ENCODE results near the gene CSK.

The CSK gene

GRCh38 chr15:74775132-74775562 is 6.7 kb upstream of the CSK start:
- H3K36me3 ChIP-seq (ENCODE audit: control insufficient read depth, insufficient read depth, low read length), result no peaks in the 10 kb centered on the region
- H3K9me3 ChIP-seq (ENCODE audit: control insufficient read depth, insufficient read depth, low read length), result no peaks in the 10 kb centered on the region
- H3K27me3 ChIP-seq (ENCODE audit: control insufficient read depth, insufficient read depth, low read length), result peaks cover 25% of the 10 kb centered on the region
- H3K4me1 ChIP-seq (ENCODE audit: control insufficient read depth, insufficient read depth, low read length), result peaks cover 12% of the 10 kb centered on the region
- no peak overlapping the region for H3K9ac ChIP-seq (ENCODE audit: low read depth, low read length)
- no peak overlapping the region for H3K4me3 ChIP-seq (ENCODE audit: low read depth, low read length)

DNA sequence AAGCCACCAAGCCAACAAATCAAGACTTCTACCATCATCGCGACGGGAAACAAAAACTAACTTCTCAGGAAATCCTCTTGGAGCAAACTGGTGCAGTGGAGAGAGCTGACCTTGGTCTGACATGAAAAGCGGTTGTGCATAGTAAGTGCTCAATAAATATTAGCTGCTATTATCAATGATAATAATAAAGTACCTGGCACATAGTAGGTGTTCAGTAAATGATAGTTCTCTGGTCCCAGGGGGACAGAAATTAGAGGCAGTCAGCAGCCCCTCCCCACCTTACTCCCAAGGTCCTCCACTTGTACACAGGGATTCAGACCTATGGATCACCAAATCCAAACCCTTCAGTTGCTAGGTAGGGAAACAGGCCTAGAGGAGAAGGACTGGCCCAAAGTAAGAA is 6.0 kb upstream of the CSK start:
- no peaks in the 10 kb centered on the region for H3K36me3 ChIP-seq (ENCODE audit: control insufficient read depth, insufficient read depth, low read length)
- peaks cover 12% of the 10 kb centered on the region for H3K4me1 ChIP-seq (ENCODE audit: control insufficient read depth, insufficient read depth, low read length)
- no peak overlapping the region for H3K9ac ChIP-seq (ENCODE audit: low read depth, low read length)
- no peaks in the 10 kb centered on the region for H3K9me3 ChIP-seq (ENCODE audit: control insufficient read depth, insufficient read depth, low read length)
- no peak overlapping the region for H3K4me3 ChIP-seq (ENCODE audit: low read depth, low read length)
- peaks cover 30% of the 10 kb centered on the region for H3K27me3 ChIP-seq (ENCODE audit: control insufficient read depth, insufficient read depth, low read length)

- Histone ChIP-seq H3K27me3 (ENCODE audit: control insufficient read depth, insufficient read depth, low read length) (peaks cover 33% of the 10 kb centered on the region), H3K4me1 (ENCODE audit: control insufficient read depth, insufficient read depth, low read length) (peaks cover 10% of the 10 kb centered on the region), H3K4me3 (ENCODE audit: low read depth, low read length) (no peak overlapping the region), H3K9ac (ENCODE audit: low read depth, low read length) (no peak overlapping the region), H3K9me3 (ENCODE audit: control insufficient read depth, insufficient read depth, low read length) (no peaks in the 10 kb centered on the region), H3K36me3 (ENCODE audit: control insufficient read depth, insufficient read depth, low read length) (no peaks in the 10 kb centered on the region)
Observed at GRCh38 chr15:74776821-74777768, 4.8 kb upstream of the CSK start.

- peaks cover 10% of the 10 kb centered on the region for H3K4me1 ChIP-seq (ENCODE audit: control insufficient read depth, insufficient read depth, low read length)
- peaks cover 36% of the 10 kb centered on the region for H3K27me3 ChIP-seq (ENCODE audit: control insufficient read depth, insufficient read depth, low read length)
- H3K36me3 ChIP-seq (ENCODE audit: control insufficient read depth, insufficient read depth, low read length), result no peaks in the 10 kb centered on the region
- H3K9ac ChIP-seq (ENCODE audit: low read depth, low read length), result no peak overlapping the region
- H3K9me3 ChIP-seq (ENCODE audit: control insufficient read depth, insufficient read depth, low read length), result no peaks in the 10 kb centered on the region
- no peak overlapping the region for H3K4me3 ChIP-seq (ENCODE audit: low read depth, low read length)
Observed at GRCh38 chr15:74777769-74778598, 3.9 kb upstream of the CSK start.

GRCh38 chr15:74778599-74778970 is 3.3 kb upstream of the CSK start:
- Histone ChIP-seq H3K36me3 (ENCODE audit: control insufficient read depth, insufficient read depth, low read length) (no peaks in the 10 kb centered on the region), H3K4me1 (ENCODE audit: control insufficient read depth, insufficient read depth, low read length) (peaks cover 4% of the 10 kb centered on the region), H3K27me3 (ENCODE audit: control insufficient read depth, insufficient read depth, low read length) (peaks cover 41% of the 10 kb centered on the region), H3K9me3 (ENCODE audit: control insufficient read depth, insufficient read depth, low read length) (no peaks in the 10 kb centered on the region), H3K9ac (ENCODE audit: low read depth, low read length) (no peak overlapping the region), H3K4me3 (ENCODE audit: low read depth, low read length) (no peak overlapping the region)

DNA sequence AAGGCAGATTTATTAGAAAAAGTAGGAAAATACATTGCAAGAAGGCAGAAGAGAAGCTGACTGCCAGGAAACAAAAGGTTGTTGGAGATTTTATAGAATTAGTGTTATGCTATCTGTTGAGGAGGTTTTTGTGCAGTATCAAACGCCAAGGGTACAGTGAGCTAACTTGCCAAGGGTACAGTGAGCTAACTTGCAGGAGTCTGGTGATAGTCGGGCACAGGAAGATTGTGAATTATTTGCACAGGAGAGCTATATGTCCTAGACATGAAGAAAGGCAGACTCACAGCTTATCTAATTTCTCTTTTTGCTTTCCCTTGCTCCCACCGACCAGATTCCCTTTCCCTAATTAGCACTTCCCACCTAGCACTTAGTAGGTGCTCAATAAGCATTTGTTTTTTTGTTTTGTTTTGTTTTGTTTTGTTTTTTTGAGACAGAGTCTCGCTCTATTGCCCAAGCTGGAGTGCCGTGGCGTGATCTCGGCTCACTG is 2.7 kb upstream of the CSK start:
- H3K36me3 ChIP-seq (ENCODE audit: control insufficient read depth, insufficient read depth, low read length), result no peaks in the 10 kb centered on the region
- H3K9me3 ChIP-seq (ENCODE audit: control insufficient read depth, insufficient read depth, low read length), result no peaks in the 10 kb centered on the region
- no peak overlapping the region for H3K4me3 ChIP-seq (ENCODE audit: low read depth, low read length)
- H3K27me3 ChIP-seq (ENCODE audit: control insufficient read depth, insufficient read depth, low read length), result peaks cover 42% of the 10 kb centered on the region
- H3K4me1 ChIP-seq (ENCODE audit: control insufficient read depth, insufficient read depth, low read length), result peaks cover 2% of the 10 kb centered on the region
- H3K9ac ChIP-seq (ENCODE audit: low read depth, low read length), result no peak overlapping the region

DNA sequence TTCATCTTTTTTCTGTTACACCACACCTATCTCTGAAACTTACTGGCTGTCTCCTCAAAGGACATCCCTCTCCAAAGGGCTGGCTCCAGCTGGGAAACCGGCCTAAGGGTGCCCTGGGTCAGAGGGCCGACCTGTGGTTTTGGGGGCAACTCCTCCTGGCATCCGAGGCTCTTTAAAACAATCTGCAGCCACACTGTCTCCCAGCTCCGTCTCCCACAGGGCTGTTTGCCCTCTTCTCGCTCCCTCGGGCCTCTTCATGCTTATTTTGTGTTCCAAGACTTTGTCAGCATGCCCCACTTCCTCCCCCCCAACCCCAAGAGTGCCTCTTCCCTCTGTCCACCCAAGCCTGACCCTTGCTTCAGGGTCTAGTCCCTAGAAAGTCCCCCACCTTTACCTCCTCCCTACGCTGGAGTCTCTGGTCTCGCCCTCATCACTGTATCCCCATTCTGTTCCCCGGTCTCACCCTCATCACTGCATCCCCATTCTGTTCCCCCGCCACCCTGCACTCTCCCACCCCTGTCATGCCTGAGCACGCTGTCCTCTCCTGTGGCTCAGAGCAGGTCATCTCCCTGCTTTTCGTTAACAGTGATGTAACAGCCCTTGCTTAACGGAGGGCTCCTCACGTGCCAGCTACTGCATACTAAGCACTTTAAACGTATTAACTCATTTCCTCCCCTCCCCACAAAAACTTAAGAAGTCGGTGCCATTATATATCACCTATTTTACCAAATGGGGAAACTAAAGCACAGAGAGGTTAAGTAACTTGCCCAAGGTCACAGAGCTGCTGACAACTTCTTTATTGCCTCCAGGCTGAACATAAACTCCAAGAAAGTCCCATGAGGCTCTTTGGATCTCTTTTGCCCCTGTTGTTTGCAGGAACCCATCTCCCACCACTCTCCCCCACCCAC is 1.1 kb upstream of the CSK start:
- Histone ChIP-seq H3K9me3 (ENCODE audit: control insufficient read depth, insufficient read depth, low read length) (no peaks in the 10 kb centered on the region), H3K4me1 (ENCODE audit: control insufficient read depth, insufficient read depth, low read length) (peaks cover 2% of the 10 kb centered on the region), H3K36me3 (ENCODE audit: control insufficient read depth, insufficient read depth, low read length) (no peaks in the 10 kb centered on the region), H3K27me3 (ENCODE audit: control insufficient read depth, insufficient read depth, low read length) (peaks cover 38% of the 10 kb centered on the region), H3K9ac (ENCODE audit: low read depth, low read length) (peak overlapping the region; percentile 5), H3K4me3 (ENCODE audit: low read depth, low read length) (peak overlapping the region; percentile 66)

DNA sequence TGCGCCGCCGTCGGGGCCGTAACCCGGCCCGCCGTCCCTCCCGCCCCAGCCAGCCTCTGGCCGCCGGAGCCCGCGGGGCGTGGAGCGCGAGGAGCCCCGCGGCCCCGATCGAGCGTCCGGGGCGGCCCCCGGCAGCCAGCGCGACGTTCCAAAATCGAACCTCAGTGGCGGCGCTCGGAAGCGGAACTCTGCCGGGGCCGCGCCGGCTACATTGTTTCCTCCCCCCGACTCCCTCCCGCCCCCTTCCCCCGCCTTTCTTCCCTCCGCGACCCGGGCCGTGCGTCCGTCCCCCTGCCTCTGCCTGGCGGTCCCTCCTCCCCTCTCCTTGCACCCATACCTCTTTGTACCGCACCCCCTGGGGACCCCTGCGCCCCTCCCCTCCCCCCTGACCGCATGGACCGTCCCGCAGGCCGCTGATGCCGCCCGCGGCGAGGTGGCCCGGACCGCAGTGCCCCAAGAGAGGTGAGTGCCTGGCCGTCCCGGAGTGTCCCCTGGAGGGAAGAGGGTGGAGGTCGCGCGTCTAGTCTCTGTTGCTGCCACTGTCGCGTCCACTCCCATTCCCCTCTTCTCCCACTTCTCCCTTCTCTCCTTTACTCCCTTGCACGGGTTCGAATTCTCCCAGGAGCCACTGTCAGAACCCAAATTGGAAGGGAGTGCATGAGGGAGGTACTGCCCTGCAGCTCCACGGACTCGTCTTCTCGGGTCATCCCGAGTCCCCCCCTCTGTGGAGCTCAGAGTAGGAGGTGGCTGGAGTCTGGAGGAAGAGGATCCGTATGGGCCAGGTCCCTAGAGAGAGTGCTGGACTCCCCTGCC is 585 bp downstream of the CSK start:
- peaks cover 2% of the 10 kb centered on the region for H3K4me1 ChIP-seq (ENCODE audit: control insufficient read depth, insufficient read depth, low read length)
- H3K9ac ChIP-seq (ENCODE audit: low read depth, low read length), result no peak overlapping the region
- peak overlapping the region; percentile 79 for H3K4me3 ChIP-seq (ENCODE audit: low read depth, low read length)
- no peaks in the 10 kb centered on the region for H3K9me3 ChIP-seq (ENCODE audit: control insufficient read depth, insufficient read depth, low read length)
- H3K27me3 ChIP-seq (ENCODE audit: control insufficient read depth, insufficient read depth, low read length), result peaks cover 44% of the 10 kb centered on the region
- H3K36me3 ChIP-seq (ENCODE audit: control insufficient read depth, insufficient read depth, low read length), result no peaks in the 10 kb centered on the region

DNA sequence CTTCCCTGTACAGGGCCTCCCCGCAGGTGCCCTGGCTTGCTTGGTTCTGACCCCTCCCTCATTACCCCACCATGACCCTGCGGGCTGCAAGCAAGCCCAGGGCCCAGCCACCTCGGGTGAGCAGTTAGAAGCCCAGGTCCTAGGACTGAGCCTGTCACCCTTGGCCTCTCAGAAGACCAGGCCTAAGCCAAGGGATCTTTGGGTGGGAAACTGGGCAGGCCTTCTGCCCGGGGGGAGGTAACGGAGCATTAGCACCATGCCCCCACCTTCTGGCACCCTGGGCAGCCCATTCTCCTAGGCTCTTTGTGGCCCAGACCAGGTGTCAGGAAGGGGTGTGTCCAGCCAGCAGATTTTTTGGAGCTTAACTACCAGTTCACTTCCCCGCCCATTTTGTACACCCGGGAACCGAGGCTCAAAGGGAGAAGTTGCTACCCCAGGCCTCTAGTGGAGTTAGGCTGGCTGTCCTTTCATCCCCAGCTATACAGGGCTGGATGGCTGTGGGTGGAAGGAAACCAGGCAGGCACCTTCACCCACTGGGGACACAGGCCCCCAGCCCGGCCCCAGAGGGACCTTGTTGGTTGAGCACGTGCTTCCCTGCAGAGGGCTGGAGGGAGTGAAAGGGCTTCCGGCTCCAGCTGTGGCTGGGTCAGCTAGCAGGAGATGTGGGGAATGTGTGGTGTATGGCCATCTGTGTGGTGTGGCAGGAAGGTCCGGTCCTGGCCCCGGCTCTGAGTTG is 1.4 kb downstream of the CSK start:
- Histone ChIP-seq H3K4me3 (ENCODE audit: low read depth, low read length) (peak overlapping the region; percentile 79), H3K4me1 (ENCODE audit: control insufficient read depth, insufficient read depth, low read length) (peaks cover 5% of the 10 kb centered on the region), H3K36me3 (ENCODE audit: control insufficient read depth, insufficient read depth, low read length) (no peaks in the 10 kb centered on the region), H3K27me3 (ENCODE audit: control insufficient read depth, insufficient read depth, low read length) (peaks cover 50% of the 10 kb centered on the region), H3K9ac (ENCODE audit: low read depth, low read length) (no peak overlapping the region), H3K9me3 (ENCODE audit: control insufficient read depth, insufficient read depth, low read length) (no peaks in the 10 kb centered on the region)

DNA sequence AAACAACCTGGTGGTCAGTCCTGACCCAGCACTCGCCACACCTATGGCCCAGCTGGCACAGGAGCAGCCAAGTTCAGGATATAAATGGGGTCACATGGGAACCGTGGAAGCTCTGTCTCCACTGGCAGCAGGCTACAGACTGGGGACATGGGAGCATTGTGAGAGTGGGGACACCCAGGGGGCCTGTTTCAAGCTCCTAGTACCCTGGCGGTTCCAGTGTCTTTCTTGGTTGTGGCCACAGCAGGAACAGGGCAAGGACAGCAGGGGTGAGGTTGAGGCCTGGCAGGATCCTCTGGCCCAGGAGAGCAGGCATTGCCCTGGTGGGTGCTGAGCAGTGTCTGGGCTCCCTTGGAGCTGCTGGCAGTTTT is 1.9 kb downstream of the CSK start:
- Histone ChIP-seq H3K9ac (ENCODE audit: low read depth, low read length) (no peak overlapping the region), H3K4me1 (ENCODE audit: control insufficient read depth, insufficient read depth, low read length) (peaks cover 10% of the 10 kb centered on the region), H3K4me3 (ENCODE audit: low read depth, low read length) (no peak overlapping the region), H3K9me3 (ENCODE audit: control insufficient read depth, insufficient read depth, low read length) (no peaks in the 10 kb centered on the region), H3K27me3 (ENCODE audit: control insufficient read depth, insufficient read depth, low read length) (peaks cover 55% of the 10 kb centered on the region), H3K36me3 (ENCODE audit: control insufficient read depth, insufficient read depth, low read length) (no peaks in the 10 kb centered on the region)
